HepG2 (cell line): ENCODE measurements around the gene SYNGAP1. TPM values are rescaled to one million over a fixed set of nuclear protein-coding genes. Genes with fewer than 3 reads are reported as not detected.

Source experiments
- ATAC-seq: fragments of 200-7000 bp; cut with Tn5 transposase; 3 replicates; pipeline ENCODE4 v1.9.1; 2020; ENCODE audit warnings: mild to moderate bottlenecking, moderate library complexity
- BruUV-seq: library from RNA; stranded (reverse); fragments of 400-500 nt; replicated peaks from 2 replicates; lab custom pipeline; 2021; lab: Mats Ljungman, UMichigan
- CTCF ChIA-PET: fragments of 300-600 bp; formaldehyde crosslinking; extraction: SDS; loops from one replicate; lab custom pipeline; 2021; ENCODE audit warnings: low total read pairs, inconsistent platforms, low intra/inter-chr PET ratio; lab: Yijun Ruan, JAX
- POLR2A ChIA-PET: fragments of 350-600 bp; sonication (Branson Sonifier 250); formaldehyde crosslinking; loops from one replicate; lab custom pipeline; 2020; ENCODE audit warnings: antibody characterized with exemption, inconsistent platforms; lab: Yijun Ruan, JAX
- DNase-seq: peaks from one replicate; pipeline ENCODE4 v3.0.0-alpha.2; 2015; ENCODE audit warnings: low spot score
- FAIRE-seq: peaks from 3 replicates; lab custom pipeline; 2011; peaks lifted over from hg19 to GRCh38; lab: Jason Lieb, UNC
- H2AFZ ChIP-seq: one replicate; pipeline ENCODE4 v1.6.1; 2011; ENCODE audit warnings: low read length, inconsistent platforms
- H3K27ac ChIP-seq: fragments of 300-600 bp; 3 replicates; pipeline ENCODE4 v1.8.0; 2011; ENCODE audit warnings: mixed run types, mild to moderate bottlenecking, mixed read lengths, low read length, inconsistent platforms; ENCODE audit not compliant: insufficient read depth; ENCODE audit errors: extremely low read length
- H3K27me3 ChIP-seq, 2 experiments: fragments of 200-600 bp in 1 of 2; 2 replicates in 1 of 2; 3 replicates in 1 of 2; pipeline versions ENCODE4 v1.6.0 to v1.8.0; 2011; ENCODE audit warnings: low read length in 2 of 2, mild to moderate bottlenecking in 2 of 2, moderate library complexity in 2 of 2, inconsistent platforms in 1 of 2; ENCODE audit not compliant: insufficient read depth in 2 of 2, control insufficient read depth in 1 of 2
- H3K36me3 ChIP-seq, 2 experiments: fragments of 200-600 bp in 1 of 2; replicated peaks in 1 of 2; 2 replicates in 1 of 2; 3 replicates in 1 of 2; pipeline versions ENCODE4 v1.5.1 to v1.8.0; 2011; ENCODE audit warnings: low read length in 2 of 2, inconsistent platforms in 1 of 2; ENCODE audit not compliant: insufficient read depth in 2 of 2, control insufficient read depth in 1 of 2
- H3K4me1 ChIP-seq: 2 replicates; pipeline ENCODE4 v1.5.1; 2012; ENCODE audit warnings: low read length, inconsistent platforms; ENCODE audit not compliant: insufficient read depth
- H3K4me2 ChIP-seq: 2 replicates; pipeline ENCODE4 v1.6.0; 2011; ENCODE audit warnings: low read depth, low read length, inconsistent platforms
- H3K4me3 ChIP-seq, 3 experiments: fragments of 200-600 bp in 1 of 3; sonication (generic), shearing (Covaris generic) in 1 of 3; replicated peaks in 1 of 3; 2 replicates each; pipeline ENCODE4 v1.5.1; 2011 to 2016; ENCODE audit warnings: low read length in 3 of 3, inconsistent platforms in 2 of 3, low read depth in 2 of 3, mild to moderate bottlenecking in 2 of 3, control low read depth in 1 of 3, mixed read lengths in 1 of 3; ENCODE audit not compliant: insufficient read depth in 1 of 3
- H3K79me2 ChIP-seq: one replicate; pipeline ENCODE4 v1.6.1; 2011; ENCODE audit warnings: low read length, inconsistent platforms; ENCODE audit not compliant: insufficient read depth
- H3K9ac ChIP-seq: 2 replicates; pipeline ENCODE4 v1.6.0; 2011; ENCODE audit warnings: mild to moderate bottlenecking, low read depth, low read length, inconsistent platforms; ENCODE audit not compliant: insufficient read depth
- H3K9me3 ChIP-seq: 2 replicates; pipeline ENCODE4 v1.5.1; 2012; ENCODE audit warnings: mild to moderate bottlenecking, low read length
- H4K20me1 ChIP-seq: 2 replicates; pipeline ENCODE4 v1.6.0; 2011; ENCODE audit warnings: inconsistent platforms, mild to moderate bottlenecking, low read length, moderate library complexity; ENCODE audit not compliant: insufficient read depth
- BHLHE40 ChIP-seq: IDR thresholded peaks from 2 replicates; pipeline ENCODE4 v1.6.1; 2011; ENCODE audit warnings: low read length, improper control_type of control experiment
- CREB1 ChIP-seq, 2 experiments: fragments of 450-650 bp in 1 of 2; IDR thresholded peaks; 2 replicates each; pipeline ENCODE4 v1.6.1; 2016 to 2017; ENCODE audit warnings: control low read depth in 1 of 2, mild to moderate bottlenecking in 1 of 2, missing compliant biosample characterization in 1 of 2, missing genetic modification characterization in 1 of 2
- GATA4 ChIP-seq: sonication (generic); IDR thresholded peaks from 2 replicates; pipeline ENCODE4 v1.6.1; 2016; ENCODE audit warnings: antibody characterized with exemption, low read depth, borderline replicate concordance
- GZF1 ChIP-seq: sonication (generic); formaldehyde crosslinking; IDR thresholded peaks from 2 replicates; pipeline ENCODE4 v1.5.1; 2020; ENCODE audit warnings: mild to moderate bottlenecking, missing genetic modification reagents
- HES4 ChIP-seq: sonication (generic); formaldehyde crosslinking; IDR thresholded peaks from 2 replicates; pipeline ENCODE4 v1.9.0; 2021; ENCODE audit warnings: mild to moderate bottlenecking, missing genetic modification reagents, borderline replicate concordance
- NCOR1 ChIP-seq: fragments of 200-600 bp; sonication (generic); IDR thresholded peaks from 2 replicates; pipeline ENCODE4 v1.7.0; 2017; ENCODE audit warnings: antibody characterized with exemption, low read length, borderline replicate concordance
- SKI ChIP-seq: fragments of 450-650 bp; IDR thresholded peaks from one replicate; pipeline ENCODE4 v1.6.1; 2018; ENCODE audit warnings: mild to moderate bottlenecking; ENCODE audit not compliant: partially characterized antibody
- ZFYVE20 ChIP-seq: sonication (generic); formaldehyde crosslinking; IDR thresholded peaks from 2 replicates; pipeline ENCODE4 v1.8.0; 2023; ENCODE audit warnings: low read depth, mild to moderate bottlenecking, moderate library complexity, missing genetic modification reagents, borderline replicate concordance
- ZNF335 ChIP-seq: sonication (generic); formaldehyde crosslinking; IDR thresholded peaks from 2 replicates; pipeline ENCODE4 v1.4.0; 2020; ENCODE audit warnings: missing genetic modification reagents
- ZNF350 ChIP-seq: sonication (generic); formaldehyde crosslinking; IDR thresholded peaks from 2 replicates; pipeline ENCODE4 v1.4.0; 2020; ENCODE audit warnings: mild to moderate bottlenecking, low read depth, missing genetic modification reagents, borderline replicate concordance
- ZNF430 ChIP-seq: sonication (generic); formaldehyde crosslinking; IDR thresholded peaks from 2 replicates; pipeline ENCODE4 v1.9.0; 2021; ENCODE audit warnings: mild to moderate bottlenecking, missing genetic modification reagents
- ZNF530 ChIP-seq: sonication (generic); formaldehyde crosslinking; IDR thresholded peaks from 2 replicates; pipeline ENCODE4 v1.5.0; 2020; ENCODE audit warnings: low read depth, mild to moderate bottlenecking, missing genetic modification reagents
- ZNF569 ChIP-seq: sonication (generic); formaldehyde crosslinking; IDR thresholded peaks from 2 replicates; pipeline ENCODE4 v1.5.0; 2020; ENCODE audit warnings: mild to moderate bottlenecking, missing genetic modification reagents, moderate library complexity, borderline replicate concordance
- ZNF761 ChIP-seq: sonication (generic); formaldehyde crosslinking; conservative IDR thresholded peaks from 2 replicates; pipeline ENCODE4 v1.4.0; 2020; ENCODE audit warnings: mild to moderate bottlenecking, missing genetic modification reagents
- ZNF816 ChIP-seq: sonication (generic); formaldehyde crosslinking; IDR thresholded peaks from 2 replicates; pipeline ENCODE4 v1.8.0; 2022; ENCODE audit warnings: missing genetic modification reagents, mild to moderate bottlenecking, borderline replicate concordance
- in situ Hi-C: cut with HindIII; loops from 2 replicates; pipeline ENCODE4 v1.10.0; 2017; ENCODE audit warnings: low pct_unique_long_range_greater_than_20kb; ENCODE audit not compliant: extremely low pct_ligation_motif_present
- intact Hi-C: fragments of 100-400 bp; cut with micrococcal nuclease; formaldehyde crosslinking; loops from one replicate; pipeline ENCODE4 v1.10.0; 2022; ENCODE audit not compliant: unreplicated experiment
- polyA plus RNA-seq, 8 experiments: library from polyadenylated mRNA; depleted of rRNA in 3 of 8; stranded (reverse) in 7 of 8; unstranded in 1 of 8; fragments of >200 nt; fragmentation: Illumina TruSeq in 4 of 8; extraction: Trizol in 4 of 8; gene quantifications; 2 replicates each; pipeline versions ENCODE4 v1.2.1 to v1.2.3, GENCODE V29; 2011 to 2016; ENCODE audit warnings: low read depth in 4 of 8, missing spikeins in 1 of 8, mixed read lengths in 1 of 8; ENCODE audit not compliant: insufficient read depth in 1 of 8
- total RNA-seq, 5 experiments: library from RNA; depleted of rRNA; stranded (reverse); fragments of >200 nt; fragmentation: Illumina TruSeq; extraction: Trizol; gene quantifications; 2 replicates each; pipeline ENCODE4 v1.2.3, GENCODE V29; 2016; ENCODE audit warnings: low read depth in 1 of 5
- TF ChIP-seq, protein P1 (sequence below): sonication (generic); formaldehyde crosslinking; IDR thresholded peaks from 2 replicates; pipeline ENCODE4 v1.5.1; 2020; ENCODE audit warnings: missing genetic modification reagents, mild to moderate bottlenecking, borderline replicate concordance
- TF ChIP-seq, protein P2 (sequence below): sonication (generic); formaldehyde crosslinking; IDR thresholded peaks from 2 replicates; pipeline ENCODE4 v1.4.0; 2020; ENCODE audit warnings: mild to moderate bottlenecking, missing genetic modification reagents
- TF ChIP-seq, protein P3 (sequence below): sonication (generic); formaldehyde crosslinking; IDR thresholded peaks from 2 replicates; pipeline ENCODE4 v1.4.0; 2020; ENCODE audit warnings: missing genetic modification reagents, mild to moderate bottlenecking, borderline replicate concordance

The SYNGAP1 gene
- total and polyA plus RNA-seq, 2 of the 13 experiments (the other 11 are each of a cell fraction or from before 2014, with no cell fraction given), result 0.75 to 1.1 TPM

DNA sequence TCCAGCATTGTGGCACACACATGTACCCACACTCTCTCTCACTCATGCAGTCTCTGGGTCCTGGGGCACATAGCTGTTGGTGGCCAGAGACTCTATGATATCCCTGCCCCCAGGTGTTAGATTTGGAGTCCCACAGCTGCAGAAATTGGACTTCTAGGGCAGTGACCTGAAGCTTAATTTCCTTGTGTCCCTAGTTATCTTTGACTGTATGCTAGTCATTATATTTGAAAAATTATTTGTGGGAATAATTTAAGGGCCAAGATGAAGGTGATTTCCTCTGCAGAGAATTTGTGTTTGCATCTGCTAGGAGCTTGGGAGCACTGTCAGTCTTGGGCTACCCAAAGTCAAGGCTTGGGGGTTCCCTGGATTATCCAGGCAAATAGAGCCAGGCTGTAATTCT, 84.6 kb downstream of the SYNGAP1 start:
- Histone ChIP-seq H3K4me2 (no peak overlapping the region), H2AFZ (no peak overlapping the region), H3K79me2 (no peaks in the 10 kb centered on the region)
- intact Hi-C loops, result no loop called here
- in situ Hi-C loops, result no loop called here
- ATAC-seq, result no peak
- TF ChIP-seq HES4 (CRISPR knock-in tag), result no peak
- no peak for TF ChIP-seq NCOR1
- TF ChIP-seq CREB1 (IDR thresholded peaks at IDR 0.05), result no peak
- no peak for TF ChIP-seq CREB1 (CRISPR knock-in tag; IDR thresholded peaks at IDR 0.05)
- no peak for TF ChIP-seq ZNF761 (CRISPR knock-in tag)
- no peak for TF ChIP-seq ZFYVE20
- TF ChIP-seq ZNF569 (CRISPR knock-in tag), result no peak
- no peak for TF ChIP-seq GATA4
- TF ChIP-seq, protein P1, sequence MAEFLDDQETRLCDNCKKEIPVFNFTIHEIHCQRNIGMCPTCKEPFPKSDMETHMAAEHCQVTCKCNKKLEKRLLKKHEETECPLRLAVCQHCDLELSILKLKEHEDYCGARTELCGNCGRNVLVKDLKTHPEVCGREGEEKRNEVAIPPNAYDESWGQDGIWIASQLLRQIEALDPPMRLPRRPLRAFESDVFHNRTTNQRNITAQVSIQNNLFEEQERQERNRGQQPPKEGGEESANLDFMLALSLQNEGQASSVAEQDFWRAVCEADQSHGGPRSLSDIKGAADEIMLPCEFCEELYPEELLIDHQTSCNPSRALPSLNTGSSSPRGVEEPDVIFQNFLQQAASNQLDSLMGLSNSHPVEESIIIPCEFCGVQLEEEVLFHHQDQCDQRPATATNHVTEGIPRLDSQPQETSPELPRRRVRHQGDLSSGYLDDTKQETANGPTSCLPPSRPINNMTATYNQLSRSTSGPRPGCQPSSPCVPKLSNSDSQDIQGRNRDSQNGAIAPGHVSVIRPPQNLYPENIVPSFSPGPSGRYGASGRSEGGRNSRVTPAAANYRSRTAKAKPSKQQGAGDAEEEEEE (CRISPR knock-in tag), result no peak
- TF ChIP-seq ZNF335 (CRISPR knock-in tag), result no peak
- TF ChIP-seq GZF1, result no peak
- TF ChIP-seq ZNF350 (CRISPR knock-in tag), result no peak
- no peak for TF ChIP-seq BHLHE40
- no peak for TF ChIP-seq ZNF530 (CRISPR knock-in tag)
- TF ChIP-seq, protein P2, sequence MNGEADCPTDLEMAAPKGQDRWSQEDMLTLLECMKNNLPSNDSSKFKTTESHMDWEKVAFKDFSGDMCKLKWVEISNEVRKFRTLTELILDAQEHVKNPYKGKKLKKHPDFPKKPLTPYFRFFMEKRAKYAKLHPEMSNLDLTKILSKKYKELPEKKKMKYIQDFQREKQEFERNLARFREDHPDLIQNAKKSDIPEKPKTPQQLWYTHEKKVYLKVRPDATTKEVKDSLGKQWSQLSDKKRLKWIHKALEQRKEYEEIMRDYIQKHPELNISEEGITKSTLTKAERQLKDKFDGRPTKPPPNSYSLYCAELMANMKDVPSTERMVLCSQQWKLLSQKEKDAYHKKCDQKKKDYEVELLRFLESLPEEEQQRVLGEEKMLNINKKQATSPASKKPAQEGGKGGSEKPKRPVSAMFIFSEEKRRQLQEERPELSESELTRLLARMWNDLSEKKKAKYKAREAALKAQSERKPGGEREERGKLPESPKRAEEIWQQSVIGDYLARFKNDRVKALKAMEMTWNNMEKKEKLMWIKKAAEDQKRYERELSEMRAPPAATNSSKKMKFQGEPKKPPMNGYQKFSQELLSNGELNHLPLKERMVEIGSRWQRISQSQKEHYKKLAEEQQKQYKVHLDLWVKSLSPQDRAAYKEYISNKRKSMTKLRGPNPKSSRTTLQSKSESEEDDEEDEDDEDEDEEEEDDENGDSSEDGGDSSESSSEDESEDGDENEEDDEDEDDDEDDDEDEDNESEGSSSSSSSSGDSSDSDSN (CRISPR knock-in tag), result no peak
- TF ChIP-seq SKI, result no peak
- no peak for TF ChIP-seq ZNF816 (CRISPR knock-in tag)
- TF ChIP-seq, protein P3, sequence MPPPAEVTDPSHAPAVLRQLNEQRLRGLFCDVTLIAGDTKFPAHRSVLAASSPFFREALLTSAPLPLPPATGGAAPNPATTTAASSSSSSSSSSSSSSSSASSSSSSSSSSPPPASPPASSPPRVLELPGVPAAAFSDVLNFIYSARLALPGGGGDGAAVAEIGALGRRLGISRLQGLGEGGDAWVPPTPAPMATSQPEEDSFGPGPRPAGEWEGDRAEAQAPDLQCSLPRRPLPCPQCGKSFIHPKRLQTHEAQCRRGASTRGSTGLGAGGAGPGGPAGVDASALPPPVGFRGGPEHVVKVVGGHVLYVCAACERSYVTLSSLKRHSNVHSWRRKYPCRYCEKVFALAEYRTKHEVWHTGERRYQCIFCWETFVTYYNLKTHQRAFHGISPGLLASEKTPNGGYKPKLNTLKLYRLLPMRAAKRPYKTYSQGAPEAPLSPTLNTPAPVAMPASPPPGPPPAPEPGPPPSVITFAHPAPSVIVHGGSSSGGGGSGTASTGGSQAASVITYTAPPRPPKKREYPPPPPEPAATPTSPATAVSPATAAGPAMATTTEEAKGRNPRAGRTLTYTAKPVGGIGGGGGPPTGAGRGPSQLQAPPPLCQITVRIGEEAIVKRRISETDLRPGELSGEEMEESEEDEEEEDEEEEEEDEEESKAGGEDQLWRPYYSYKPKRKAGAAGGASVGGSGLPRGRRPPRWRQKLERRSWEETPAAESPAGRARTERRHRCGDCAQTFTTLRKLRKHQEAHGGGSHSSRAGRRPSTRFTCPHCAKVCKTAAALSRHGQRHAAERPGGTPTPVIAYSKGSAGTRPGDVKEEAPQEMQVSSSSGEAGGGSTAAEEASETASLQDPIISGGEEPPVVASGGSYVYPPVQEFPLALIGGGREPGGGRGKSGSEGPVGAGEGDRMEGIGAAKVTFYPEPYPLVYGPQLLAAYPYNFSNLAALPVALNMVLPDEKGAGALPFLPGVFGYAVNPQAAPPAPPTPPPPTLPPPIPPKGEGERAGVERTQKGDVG, result no peak
- no peak for TF ChIP-seq ZNF430 (CRISPR knock-in tag)
- TF ChIP-seq, all 625 proteins: peak for 0
- ChIA-PET POLR2A (no interaction called here), CTCF (no interaction called here)
- no peak overlapping the region for H3K9ac ChIP-seq
- no peak overlapping the region for H3K4me3 ChIP-seq
- H3K4me1 ChIP-seq, result peaks cover 13% of the 10 kb centered on the region
- DNase-seq (no peak), FAIRE-seq (no peak)
- no peak overlapping the region for H3K27ac ChIP-seq
- no peaks in the 10 kb centered on the region for H4K20me1 ChIP-seq
- no peaks in the 10 kb centered on the region for H3K36me3 ChIP-seq
- H3K9me3 ChIP-seq, result no peaks in the 10 kb centered on the region
- BruUV-seq, result no TSS peak
- H3K27me3 ChIP-seq, result peaks cover 0 to 7% of the 10 kb centered on the region in 2 experiments; a peak in 2 of 5 replicates
